SU-DHL-6 (cell line): ENCODE results near the gene CMTM6.

Source experiments
- CTCF ChIP-seq: fragments of 200-600 bp; sonication (generic); IDR thresholded peaks from one replicate; pipeline ENCODE4 v1.5.1; 2017; ENCODE audit warnings: antibody characterized with exemption, mild to moderate bottlenecking, low read length, moderate library complexity; ENCODE audit not compliant: insufficient read depth, poor library complexity, severe bottlenecking
- EZH2phosphoT487 ChIP-seq: fragments of 200-600 bp; sonication (generic), shearing (Covaris generic); conservative IDR thresholded peaks from 2 replicates; pipeline ENCODE4 v1.6.1; 2018; ENCODE audit warnings: mild to moderate bottlenecking, antibody characterized with exemption, low read length, moderate library complexity, mixed read lengths

GRCh38 chr3:32436816-32437189, 65.8 kb downstream of the CMTM6 start:
- TF ChIP-seq CTCF (no peak), EZH2phosphoT487 (no peak)
